ENCODE measurements around the gene PPP2R1B.

Gene PPP2R1B

GRCh38 chr11:111798279-111798678 is 32.1 kb upstream of the PPP2R1B start:
- Histone ChIP-seq H4K20me1 (ENCODE audit: low read depth, low read length) (no peaks in the 10 kb centered on the region), H3F3A (ENCODE audit: insufficient read depth) (no peaks in the 10 kb centered on the region), H3K4me3 (ENCODE audit: insufficient read depth, low read length, poor library complexity, severe bottlenecking) (no peak overlapping the region), H3K9me2 (replicated peaks; ENCODE audit: insufficient read depth, low read length) (no peaks in the 10 kb centered on the region), H3K79me2 (ENCODE audit: insufficient read depth, low read length) (no peaks in the 10 kb centered on the region), H3K36me3 (ENCODE audit: low read length) (0 out of 2 replicates have a peak, but pooled peaks cover 5% of the 10 kb centered on the region), H3K9ac (ENCODE audit: low read length) (no peak overlapping the region), H3K27me3 (ENCODE audit: low read length) (no peaks in the 10 kb centered on the region), H3K4me2 (ENCODE audit: low read depth, low read length, poor library complexity, severe bottlenecking) (no peak overlapping the region), H3K9me3 (ENCODE audit: insufficient read depth, low read length) (no peaks in the 10 kb centered on the region; the same call in 1 of the 2 replicates), H3K27ac (ENCODE audit: low read depth, low read length) (no peak overlapping the region), H2AFZ (ENCODE audit: low read depth, low read length, severe bottlenecking) (no peak overlapping the region)
- TF ChIP-seq CTCF (IDR thresholded peaks at IDR 0.05; ENCODE audit: insufficient read depth, low read length, poor library complexity, severe bottlenecking) (no peak), EZH2phosphoT487 (conservative IDR thresholded peaks at IDR 0.05; ENCODE audit: low read length) (no peak)

GRCh38 chr11:111797145-111797581 is 31.0 kb upstream of the PPP2R1B start:
- no peak overlapping the region for H3K27ac ChIP-seq (ENCODE audit: low read depth, low read length)
- H3K4me2 ChIP-seq (ENCODE audit: low read depth, low read length, poor library complexity, severe bottlenecking), result no peak overlapping the region
- no peaks in the 10 kb centered on the region for H3F3A ChIP-seq (ENCODE audit: insufficient read depth)
- H2AFZ ChIP-seq (ENCODE audit: low read depth, low read length, severe bottlenecking), result no peak overlapping the region
- H3K9ac ChIP-seq (ENCODE audit: low read length), result no peak overlapping the region
- H4K20me1 ChIP-seq (ENCODE audit: low read depth, low read length), result no peaks in the 10 kb centered on the region
- TF ChIP-seq EZH2phosphoT487 (conservative IDR thresholded peaks at IDR 0.05; ENCODE audit: low read length) (no peak), CTCF (IDR thresholded peaks at IDR 0.05; ENCODE audit: insufficient read depth, low read length, poor library complexity, severe bottlenecking) (no peak)
- no peaks in the 10 kb centered on the region for H3K79me2 ChIP-seq (ENCODE audit: insufficient read depth, low read length)
- H3K4me3 ChIP-seq (ENCODE audit: insufficient read depth, low read length, poor library complexity, severe bottlenecking), result no peak overlapping the region
- no peaks in the 10 kb centered on the region for H3K9me2 ChIP-seq (replicated peaks; ENCODE audit: insufficient read depth, low read length)
- H3K9me3 ChIP-seq (ENCODE audit: insufficient read depth, low read length), result no peaks in the 10 kb centered on the region; the same call in 1 of the 2 replicates
- no peaks in the 10 kb centered on the region for H3K27me3 ChIP-seq (ENCODE audit: low read length)
- 0 out of 2 replicates have a peak, but pooled peaks cover 1% of the 10 kb centered on the region for H3K36me3 ChIP-seq (ENCODE audit: low read length)

- H3K27me3 ChIP-seq (ENCODE audit: low read length), result no peaks in the 10 kb centered on the region
- no peak overlapping the region for H3K4me2 ChIP-seq (ENCODE audit: low read depth, low read length, poor library complexity, severe bottlenecking)
- no peak for TF ChIP-seq CTCF (IDR thresholded peaks at IDR 0.05; ENCODE audit: insufficient read depth, low read length, poor library complexity, severe bottlenecking)
- no peak for TF ChIP-seq EZH2phosphoT487 (conservative IDR thresholded peaks at IDR 0.05; ENCODE audit: low read length)
- H2AFZ ChIP-seq (ENCODE audit: low read depth, low read length, severe bottlenecking), result no peak overlapping the region
- H3K9me2 ChIP-seq (replicated peaks; ENCODE audit: insufficient read depth, low read length), result no peaks in the 10 kb centered on the region
- no peak overlapping the region for H3K4me3 ChIP-seq (ENCODE audit: insufficient read depth, low read length, poor library complexity, severe bottlenecking)
- no peak overlapping the region for H3K27ac ChIP-seq (ENCODE audit: low read depth, low read length)
- H4K20me1 ChIP-seq (ENCODE audit: low read depth, low read length), result no peaks in the 10 kb centered on the region
- no peaks in the 10 kb centered on the region for H3F3A ChIP-seq (ENCODE audit: insufficient read depth)
- no peak overlapping the region for H3K9ac ChIP-seq (ENCODE audit: low read length)
- no peaks in the 10 kb centered on the region for H3K79me2 ChIP-seq (ENCODE audit: insufficient read depth, low read length)
- H3K36me3 ChIP-seq (ENCODE audit: low read length), result no peaks in the 10 kb centered on the region
- H3K9me3 ChIP-seq (ENCODE audit: insufficient read depth, low read length), result no peaks in the 10 kb centered on the region; the same call in 1 of the 2 replicates
These were observed 30.5 kb upstream of the PPP2R1B start for GRCh38 chr11:111796696-111797095.

All from SU-DHL-6 (cell line).